CD14-positive monocyte (primary cell): ENCODE measurements around the gene PXDC1. TPM values are rescaled to one million over a fixed set of nuclear protein-coding genes. Genes with fewer than 3 reads are reported as not detected.

Experiments
- DNase-seq, 3 donors: peaks; one replicate each; pipeline ENCODE4 v3.0.0-alpha.2; 2011 to 2022
- H2AFZ ChIP-seq: 2 replicates; pipeline ENCODE4 v1.6.0; 2012; ENCODE audit warnings: mild to moderate bottlenecking, low read depth, low read length, inconsistent platforms; ENCODE audit not compliant: insufficient read depth, poor library complexity, severe bottlenecking
- H3K27ac ChIP-seq, 2 donors: 1 replicate in 1 of 2; 2 replicates in 1 of 2; pipeline ENCODE4 v1.5.1; 2012 to 2013; ENCODE audit warnings: low read length in 2 of 2, control low read depth in 1 of 2, inconsistent platforms in 1 of 2, low read depth in 1 of 2, mild to moderate bottlenecking in 1 of 2
- H3K27me3 ChIP-seq, 2 donors: one replicate each; pipeline versions ENCODE4 v1.6.0 to v1.6.1; 2011 to 2013; ENCODE audit warnings: low read length in 2 of 2; ENCODE audit not compliant: control insufficient read depth in 2 of 2, insufficient read depth in 2 of 2
- H3K36me3 ChIP-seq, 2 donors: replicated peaks in 1 of 2; 1 replicate in 1 of 2; 2 replicates in 1 of 2; pipeline versions ENCODE4 v1.5.1 to v1.6.1; 2012 to 2013; ENCODE audit warnings: low read length in 2 of 2, control low read depth in 1 of 2, inconsistent platforms in 1 of 2, mild to moderate bottlenecking in 1 of 2; ENCODE audit not compliant: insufficient read depth in 2 of 2, control insufficient read depth in 1 of 2
- H3K4me1 ChIP-seq, 2 donors: 1 replicate in 1 of 2; 2 replicates in 1 of 2; pipeline versions ENCODE4 v1.5.1 to v1.6.1; 2012 to 2013; ENCODE audit warnings: low read length in 2 of 2, control low read depth in 1 of 2, inconsistent platforms in 1 of 2, mild to moderate bottlenecking in 1 of 2, moderate library complexity in 1 of 2; ENCODE audit not compliant: insufficient read depth in 2 of 2, control insufficient read depth in 1 of 2
- H3K4me2 ChIP-seq: replicated peaks from 2 replicates; pipeline ENCODE3; 2012; ENCODE audit warnings: low read length, moderate library complexity, mild to moderate bottlenecking; ENCODE audit not compliant: poor library complexity, severe bottlenecking; ENCODE audit errors: extremely low read depth
- H3K4me3 ChIP-seq, 3 experiments: fragments of 200-600 bp in 1 of 3; sonication (generic) in 1 of 3; replicated peaks in 1 of 3; 1 replicate in 2 of 3; 2 replicates in 1 of 3; pipeline ENCODE4 v1.5.1; 2011 to 2013; ENCODE audit warnings: low read length in 3 of 3, mild to moderate bottlenecking in 3 of 3, control low read depth in 2 of 3, low read depth in 2 of 3, inconsistent platforms in 1 of 3, moderate library complexity in 1 of 3
- H3K79me2 ChIP-seq: 2 replicates; pipeline ENCODE4 v1.6.0; 2012; ENCODE audit warnings: mild to moderate bottlenecking, control low read depth, inconsistent platforms, low read length, moderate library complexity; ENCODE audit not compliant: insufficient read depth
- H3K9ac ChIP-seq: 2 replicates; pipeline ENCODE4 v1.6.0; 2017; ENCODE audit warnings: low read length, mild to moderate bottlenecking; ENCODE audit not compliant: insufficient read depth, poor library complexity, severe bottlenecking
- H3K9me3 ChIP-seq, 2 donors: replicated peaks in 1 of 2; 1 replicate in 1 of 2; 2 replicates in 1 of 2; pipeline versions ENCODE4 v1.5.1 to v1.6.1; 2012 to 2013; ENCODE audit warnings: low read length in 2 of 2, control low read depth in 1 of 2; ENCODE audit not compliant: control insufficient read depth in 1 of 2, insufficient read depth in 1 of 2
- H4K20me1 ChIP-seq: 2 replicates; pipeline ENCODE4 v1.6.0; 2012; ENCODE audit warnings: mild to moderate bottlenecking, low read length, control low read depth, moderate library complexity; ENCODE audit not compliant: insufficient read depth
- H3K27ac Mint-ChIP-seq, 7 donors: one replicate each; pipeline ENCODE4 v1.8.0; 2020; ENCODE audit warnings: mild to moderate bottlenecking in 7 of 7, mixed read lengths in 7 of 7, moderate library complexity in 6 of 7, inconsistent platforms in 2 of 7
- H3K27me3 Mint-ChIP-seq, 3 donors: one replicate each; pipeline ENCODE4 v1.8.0; 2021 to 2022; ENCODE audit warnings: low read depth in 3 of 3, mild to moderate bottlenecking in 3 of 3, mixed read lengths in 3 of 3, moderate library complexity in 3 of 3, inconsistent platforms in 1 of 3
- H3K36me3 Mint-ChIP-seq, 2 donors: one replicate each; pipeline ENCODE4 v1.8.0; 2020; ENCODE audit warnings: mixed read lengths in 2 of 2, inconsistent platforms in 1 of 2, mild to moderate bottlenecking in 1 of 2
- H3K4me1 Mint-ChIP-seq: one replicate; pipeline ENCODE4 v1.8.0; 2020; ENCODE audit warnings: mild to moderate bottlenecking, mixed read lengths
- H3K4me3 Mint-ChIP-seq, 2 donors: one replicate each; pipeline ENCODE4 v1.8.0; 2020; ENCODE audit warnings: mild to moderate bottlenecking in 2 of 2, mixed read lengths in 2 of 2, moderate library complexity in 1 of 2
- H3K9me3 Mint-ChIP-seq, 7 donors: one replicate each; pipeline ENCODE4 v1.8.0; 2020 to 2022; ENCODE audit warnings: mixed read lengths in 7 of 7, mild to moderate bottlenecking in 6 of 7, moderate library complexity in 6 of 7, inconsistent platforms in 2 of 7
- CTCF ChIP-seq: fragments of 200-600 bp; IDR thresholded peaks from one replicate; pipeline ENCODE4 v1.8.0; 2022; ENCODE audit warnings: antibody characterized with exemption, mild to moderate bottlenecking
- WGBS: methylation state at CpG from one replicate; pipeline ENCODE4 v1.1.5; 2013; ENCODE audit warnings: missing lambda C conversion rate; ENCODE audit not compliant: insufficient coverage; 5-methylcytosine and 5-hydroxymethylcytosine counted together
- intact Hi-C, 2 donors: fragments of 100-400 bp; cut with micrococcal nuclease; formaldehyde crosslinking; loops; one replicate each; pipeline versions ENCODE4 v1.15.0 to v1.15.1; 2023
- polyA plus RNA-seq, 3 donors: library from polyadenylated mRNA; depleted of rRNA in 1 of 3; unstranded in 2 of 3; stranded (reverse) in 1 of 3; fragments of 300-500 nt in 2 of 3; fragments of >200 nt in 1 of 3; fragmentation: Illumina TruSeq in 2 of 3; gene quantifications; 1 replicate in 2 of 3; 2 replicates in 1 of 3; pipeline ENCODE4 v1.2.3, GENCODE V29; 2012 to 2021

Gene PXDC1
- polyA plus RNA-seq, 3 donors = 0.48 to 0.92 (median 0.55) TPM

- Mint-ChIP-seq H3K27me3 (peaks cover 0 to 3% (median 1%) of the 10 kb centered on the region in 3 donors), H3K9me3 (peaks cover 0 to 6% (median 3%) of the 10 kb centered on the region in 7 donors), H3K27ac (no peak overlapping the region), H3K36me3 (no peaks in the 10 kb centered on the region), H3K4me1 (peaks cover 5% of the 10 kb centered on the region), H3K4me3 (no peak overlapping the region)
- Histone ChIP-seq H3K27me3 (no peaks in the 10 kb centered on the region), H3K79me2 (no peaks in the 10 kb centered on the region), H4K20me1 (no peaks in the 10 kb centered on the region), H2AFZ (no peak overlapping the region), H3K4me3 (no peak overlapping the region), H3K9ac (no peak overlapping the region), H3K27ac (no peak overlapping the region), H3K4me1 (no peaks in the 10 kb centered on the region), H3K36me3 (no peaks in the 10 kb centered on the region), H3K4me2 (no peak overlapping the region), H3K9me3 (no peaks in the 10 kb centered on the region)
- whole genome bisulfite sequencing = no CpG with 5 or more reads among the region's 5 CpGs
- no peak for TF ChIP-seq CTCF
- intact Hi-C loops = no loop called here
- DNase-seq = no peak
Observed at GRCh38 chr6:3735029-3735605, 16.4 kb downstream of the PXDC1 start.

GRCh38 chr6:3734023-3734422 is 17.5 kb downstream of the PXDC1 start:
- no peaks in the 10 kb centered on the region for H4K20me1 ChIP-seq
- Mint-ChIP-seq H3K9me3 (peaks cover 0 to 6% (median 3%) of the 10 kb centered on the region in 7 donors), H3K4me1 (peaks cover 5% of the 10 kb centered on the region), H3K36me3 (no peaks in the 10 kb centered on the region), H3K4me3 (no peak overlapping the region), H3K27me3 (peaks cover 0 to 6% (median 1%) of the 10 kb centered on the region in 3 donors), H3K27ac (no peak overlapping the region)
- no peaks in the 10 kb centered on the region for H3K36me3 ChIP-seq
- no peak overlapping the region for H3K9ac ChIP-seq
- H2AFZ ChIP-seq = no peak overlapping the region
- DNase-seq = no peak
- no peak overlapping the region for H3K27ac ChIP-seq
- no peak overlapping the region for H3K4me3 ChIP-seq
- no peaks in the 10 kb centered on the region for H3K27me3 ChIP-seq
- H3K79me2 ChIP-seq = no peaks in the 10 kb centered on the region
- H3K4me1 ChIP-seq = no peaks in the 10 kb centered on the region
- intact Hi-C loops = no loop called here
- H3K4me2 ChIP-seq = no peak overlapping the region
- TF ChIP-seq CTCF = no peak
- no peaks in the 10 kb centered on the region for H3K9me3 ChIP-seq
- WGBS = 95% methylated on average over 9 of the region's 10 CpGs
